Left cardiac atrium (tissue), 4 donors: Measurements from ENCODE around the gene CD244. TPM values are rescaled to one million over a fixed set of nuclear protein-coding genes. Genes with fewer than 3 reads are reported as not detected.
A peak's percentile ranks its signal among the peaks of the same experiment; 100 is the strongest.
"Not testable (repeated sequence)": the region's sequence is repeated elsewhere in the genome, so short reads cannot be mapped to it uniquely, and the experiment has no call there.

Experiments used
- ATAC-seq, 2 donors: fragments of 200-7000 bp; cut with Tn5 transposase; one replicate each; pipeline ENCODE4 v1.9.1; 2020; ENCODE audit warnings: mild to moderate bottlenecking in 2 of 2, moderate library complexity in 2 of 2
- DNase-seq: peaks from one replicate; pipeline ENCODE4 v3.0.0-alpha.2; 2020
- intact Hi-C, 2 donors: fragments of 100-400 bp; cut with DNase I; formaldehyde crosslinking; loops; one replicate each; pipeline versions ENCODE4 v1.14.1 to v1.15.1; 2022 to 2023
- total RNA-seq, 2 donors: library from RNA; stranded (reverse); fragmentation: NEBNext Ultra II Directional; extraction: Animal tissue kit (Norgen Biotek cat#: 25700); gene quantifications; one replicate each; pipeline ENCODE4 v1.2.1, GENCODE V29; 2021
- donor health status: DM: no; HTN: yes; CAD: no.
- donor health status: DM: no; HTN: yes; CAD: no; lungs with severe emphysema.
- donor health status: DM: yes; HTN: yes; CAD: no.
- donor health status: Dilated cardiomyopathy.

The CD244 gene
- total RNA-seq, 2 donors from 2014 or later = 0.50 to 0.80 TPM

GRCh38 chr1:160882582-160882981, 19.9 kb upstream of the CD244 start:
- DNase-seq (no peak), ATAC-seq (no peak)
- intact Hi-C loops = no loop called here

GRCh38 chr1:160881264-160881663, 18.6 kb upstream of the CD244 start:
- DNase-seq, intact Hi-C loops, ATAC-seq: not testable (repeated sequence)

- no peak for ATAC-seq
Observed at GRCh38 chr1:160880216-160880615, 17.5 kb upstream of the CD244 start.

GRCh38 chr1:160879056-160879455, 16.4 kb upstream of the CD244 start:
- intact Hi-C loops = no loop called here
- DNase-seq = no peak
- ATAC-seq = peak in 1 of 2 donors; percentile 19

More at GRCh38 chr1:160880216-160880615, 17.5 kb upstream of the CD244 start:
- intact Hi-C loops = no loop called here
- DNase-seq = no peak

- DNase-seq = no peak
- ATAC-seq = no peak
- intact Hi-C loops = no loop called here
Observed at GRCh38 chr1:160877221-160877620, 14.5 kb upstream of the CD244 start.

GRCh38 chr1:160876311-160876710, 13.6 kb upstream of the CD244 start:
- intact Hi-C loops = no loop called here
- ATAC-seq = no peak
- DNase-seq = no peak

GRCh38 chr1:160875591-160875990, 12.9 kb upstream of the CD244 start:
- intact Hi-C loops, DNase-seq, ATAC-seq: not testable (repeated sequence)

- DNase-seq = no peak
- ATAC-seq = peak in 1 of 2 donors; percentile 69
- intact Hi-C loops = no loop called here
Observed at GRCh38 chr1:160874935-160875334, 12.2 kb upstream of the CD244 start.

- ATAC-seq = peak; percentile 30 to 67
- DNase-seq = no peak
- intact Hi-C loops = no loop called here
Observed at GRCh38 chr1:160868141-160868540, 5.5 kb upstream of the CD244 start.

- intact Hi-C loops, DNase-seq, ATAC-seq: not testable (repeated sequence)
Observed at GRCh38 chr1:160867651-160868050, 5.0 kb upstream of the CD244 start.

GRCh38 chr1:160866695-160867260, 4.1 kb upstream of the CD244 start:
- ATAC-seq (no peak), DNase-seq (no peak)
- intact Hi-C loops = no loop called here

- ATAC-seq = no peak
- intact Hi-C loops = no loop called here
Observed at GRCh38 chr1:160866001-160866694, 3.5 kb upstream of the CD244 start.

GRCh38 chr1:160865337-160865736, 2.6 kb upstream of the CD244 start:
- ATAC-seq (no peak), DNase-seq (no peak)
- intact Hi-C loops = no loop called here

More at GRCh38 chr1:160866001-160866694, 3.5 kb upstream of the CD244 start:
- DNase-seq = no peak

GRCh38 chr1:160864173-160864572, 1.5 kb upstream of the CD244 start:
- intact Hi-C loops = no loop called here
- no peak for ATAC-seq
- no peak for DNase-seq

- ATAC-seq (peak; percentile 17 to 59), DNase-seq (no peak)
- intact Hi-C loops = no loop called here
Observed at GRCh38 chr1:160863774-160864131, 1.1 kb upstream of the CD244 start.

- no peak for DNase-seq
- intact Hi-C loops = no loop called here
- ATAC-seq = peak; percentile 17 to 30
Observed at GRCh38 chr1:160863061-160863773, 530 bp upstream of the CD244 start.

- no peak for ATAC-seq
- intact Hi-C loops = no loop called here
- DNase-seq = no peak
Observed at GRCh38 chr1:160860840-160861505, 1.7 kb downstream of the CD244 start.

GRCh38 chr1:160859166-160859565, 3.5 kb downstream of the CD244 start:
- ATAC-seq = no peak
- intact Hi-C loops = no loop called here

GRCh38 chr1:160858507-160858906, 4.2 kb downstream of the CD244 start:
- DNase-seq (no peak), ATAC-seq (no peak)
- intact Hi-C loops = no loop called here

More at GRCh38 chr1:160859166-160859565, 3.5 kb downstream of the CD244 start:
- DNase-seq = no peak

GRCh38 chr1:160858097-160858496, 4.6 kb downstream of the CD244 start:
- DNase-seq (peak; percentile 43), ATAC-seq (no peak)
- intact Hi-C loops = no loop called here
